ENCODE results near the gene SEPTIN11.

SEPTIN11 gene

DNA sequence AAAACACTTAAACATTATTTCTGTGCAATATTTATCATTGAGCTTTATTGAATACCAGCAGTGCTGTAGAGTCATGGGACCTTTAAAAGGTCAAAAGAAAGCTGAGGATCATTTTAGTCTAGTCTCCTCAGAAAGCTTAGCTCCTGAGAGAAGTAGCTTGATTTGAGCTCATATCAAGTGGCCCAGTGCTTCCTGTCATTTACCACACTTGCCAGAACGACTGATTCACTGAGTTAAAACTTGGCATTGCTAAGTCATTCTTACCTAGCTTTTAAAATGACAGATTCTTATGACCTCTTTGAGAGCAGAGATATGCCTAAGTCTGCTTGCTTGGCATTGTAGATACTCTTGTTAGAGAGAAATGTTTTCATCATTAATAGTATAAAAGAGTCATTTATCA lies 15.2 kb downstream of the SEPTIN11 start:
- Histone ChIP-seq H3K4me1 (ENCODE audit: control insufficient read depth, insufficient read depth, low read length) (no peaks in the 10 kb centered on the region), H3K9me3 (ENCODE audit: control insufficient read depth in 2 of 2, low read length in 2 of 2) (no peaks in the 10 kb centered on the region), H3K9ac (ENCODE audit: low read length in 2 of 2) (no peak overlapping the region), H3K27ac (ENCODE audit: low read length) (no peak overlapping the region), H3K4me3 (ENCODE audit: low read length in 2 of 2) (no peak overlapping the region), H3K27me3 (ENCODE audit: control insufficient read depth in 1 of 2, insufficient read depth in 2 of 2, low read length in 2 of 2) (no peaks in the 10 kb centered on the region), H3K36me3 (ENCODE audit: control insufficient read depth in 2 of 2, insufficient read depth in 2 of 2, low read length in 2 of 2) (no peaks in the 10 kb centered on the region)

- H3K4me1 ChIP-seq (ENCODE audit: control insufficient read depth, insufficient read depth, low read length), result no peaks in the 10 kb centered on the region
- no peaks in the 10 kb centered on the region for H3K9me3 ChIP-seq (ENCODE audit: control insufficient read depth in 2 of 2, low read length in 2 of 2)
- H3K9ac ChIP-seq (ENCODE audit: low read length in 2 of 2), result no peak overlapping the region
- no peak overlapping the region for H3K4me3 ChIP-seq (ENCODE audit: low read length in 2 of 2)
- no peak overlapping the region for H3K27ac ChIP-seq (ENCODE audit: low read length)
- no peaks in the 10 kb centered on the region for H3K36me3 ChIP-seq (ENCODE audit: control insufficient read depth in 2 of 2, insufficient read depth in 2 of 2, low read length in 2 of 2)
- H3K27me3 ChIP-seq (ENCODE audit: control insufficient read depth in 1 of 2, insufficient read depth in 2 of 2, low read length in 2 of 2), result no peaks in the 10 kb centered on the region
Measured at GRCh38 chr4:76965866-76966579, 16.5 kb downstream of the SEPTIN11 start.

- no peak overlapping the region for H3K9ac ChIP-seq (ENCODE audit: low read length in 2 of 2)
- no peaks in the 10 kb centered on the region for H3K36me3 ChIP-seq (ENCODE audit: control insufficient read depth in 2 of 2, insufficient read depth in 2 of 2, low read length in 2 of 2)
- H3K27ac ChIP-seq (ENCODE audit: low read length), result no peak overlapping the region
- no peaks in the 10 kb centered on the region for H3K4me1 ChIP-seq (ENCODE audit: control insufficient read depth, insufficient read depth, low read length)
- H3K27me3 ChIP-seq (ENCODE audit: control insufficient read depth in 1 of 2, insufficient read depth in 2 of 2, low read length in 2 of 2), result no peaks in the 10 kb centered on the region
- no peak overlapping the region for H3K4me3 ChIP-seq (ENCODE audit: low read length in 2 of 2)
- no peaks in the 10 kb centered on the region for H3K9me3 ChIP-seq (ENCODE audit: control insufficient read depth in 2 of 2, low read length in 2 of 2)
Measured at GRCh38 chr4:76968937-76969336, 19.4 kb downstream of the SEPTIN11 start.

DNA sequence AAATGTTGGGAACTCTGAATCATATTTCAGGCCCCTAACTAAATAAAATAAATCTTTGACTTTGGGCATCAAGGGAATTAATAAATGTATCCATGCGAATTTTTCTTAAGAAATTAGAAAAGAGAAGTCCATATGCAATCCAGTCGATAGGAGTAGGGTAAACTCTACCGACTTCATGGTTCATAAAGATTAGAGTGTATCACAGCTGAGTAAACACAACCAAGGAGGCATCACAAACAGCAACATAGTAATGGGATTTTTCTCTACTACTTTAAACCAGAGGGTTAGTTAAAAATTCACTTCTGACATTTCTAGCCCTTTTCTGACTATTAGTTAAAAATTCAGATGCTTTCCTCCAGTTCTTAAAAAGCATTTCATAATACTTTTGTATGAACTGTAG lies 19.9 kb downstream of the SEPTIN11 start:
- Histone ChIP-seq H3K4me1 (ENCODE audit: control insufficient read depth, insufficient read depth, low read length) (no peaks in the 10 kb centered on the region), H3K36me3 (ENCODE audit: control insufficient read depth in 2 of 2, insufficient read depth in 2 of 2, low read length in 2 of 2) (peaks cover 0 to 3% of the 10 kb centered on the region in 2 donors), H3K9ac (ENCODE audit: low read length in 2 of 2) (no peak overlapping the region), H3K9me3 (ENCODE audit: control insufficient read depth in 2 of 2, low read length in 2 of 2) (no peaks in the 10 kb centered on the region), H3K27ac (ENCODE audit: low read length) (no peak overlapping the region), H3K4me3 (ENCODE audit: low read length in 2 of 2) (no peak overlapping the region), H3K27me3 (ENCODE audit: control insufficient read depth in 1 of 2, insufficient read depth in 2 of 2, low read length in 2 of 2) (no peaks in the 10 kb centered on the region)

DNA sequence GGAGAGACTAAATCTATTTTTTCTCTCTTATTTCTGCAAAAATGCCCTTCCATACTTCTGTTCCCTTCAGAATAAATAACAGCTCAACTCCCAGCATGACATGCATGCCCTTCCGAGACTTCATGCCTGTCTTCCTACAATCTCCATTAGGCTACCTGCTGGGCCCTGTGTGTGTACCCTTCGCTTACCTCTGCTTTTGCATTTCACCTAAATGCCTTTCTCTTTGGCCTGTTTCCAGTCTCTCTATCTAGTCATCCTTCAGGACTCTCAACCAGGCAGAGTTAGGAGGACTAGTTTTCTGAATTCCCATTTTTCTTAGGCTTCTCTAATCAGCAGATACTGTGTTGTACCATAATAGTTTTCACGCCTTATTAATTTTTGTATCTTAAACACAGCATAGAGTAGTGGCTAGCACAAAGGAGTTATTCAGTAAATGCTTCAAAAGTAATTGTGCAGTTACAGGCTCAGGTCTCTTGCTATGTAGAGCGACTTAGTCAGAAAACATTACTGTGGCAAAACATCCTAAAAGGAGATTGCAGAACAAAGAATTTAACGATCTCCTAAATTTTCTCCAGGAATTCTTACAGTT lies 20.5 kb downstream of the SEPTIN11 start:
- Histone ChIP-seq H3K27me3 (ENCODE audit: control insufficient read depth in 1 of 2, insufficient read depth in 2 of 2, low read length in 2 of 2) (no peaks in the 10 kb centered on the region), H3K27ac (ENCODE audit: low read length) (no peak overlapping the region), H3K4me1 (ENCODE audit: control insufficient read depth, insufficient read depth, low read length) (peaks cover 2% of the 10 kb centered on the region), H3K4me3 (ENCODE audit: low read length in 2 of 2) (no peak overlapping the region), H3K9me3 (ENCODE audit: control insufficient read depth in 2 of 2, low read length in 2 of 2) (no peaks in the 10 kb centered on the region), H3K9ac (ENCODE audit: low read length in 2 of 2) (no peak overlapping the region), H3K36me3 (ENCODE audit: control insufficient read depth in 2 of 2, insufficient read depth in 2 of 2, low read length in 2 of 2) (peaks cover 0 to 3% of the 10 kb centered on the region in 2 donors)

- Histone ChIP-seq H3K4me3 (ENCODE audit: low read length in 2 of 2) (no peak overlapping the region), H3K4me1 (ENCODE audit: control insufficient read depth, insufficient read depth, low read length) (peaks cover 2% of the 10 kb centered on the region), H3K9me3 (ENCODE audit: control insufficient read depth in 2 of 2, low read length in 2 of 2) (no peaks in the 10 kb centered on the region), H3K9ac (ENCODE audit: low read length in 2 of 2) (no peak overlapping the region), H3K27me3 (ENCODE audit: control insufficient read depth in 1 of 2, insufficient read depth in 2 of 2, low read length in 2 of 2) (no peaks in the 10 kb centered on the region), H3K27ac (ENCODE audit: low read length) (no peak overlapping the region), H3K36me3 (ENCODE audit: control insufficient read depth in 2 of 2, insufficient read depth in 2 of 2, low read length in 2 of 2) (peaks cover 0 to 3% of the 10 kb centered on the region in 2 donors)
Measured at GRCh38 chr4:76972306-76972705, 22.8 kb downstream of the SEPTIN11 start.

DNA sequence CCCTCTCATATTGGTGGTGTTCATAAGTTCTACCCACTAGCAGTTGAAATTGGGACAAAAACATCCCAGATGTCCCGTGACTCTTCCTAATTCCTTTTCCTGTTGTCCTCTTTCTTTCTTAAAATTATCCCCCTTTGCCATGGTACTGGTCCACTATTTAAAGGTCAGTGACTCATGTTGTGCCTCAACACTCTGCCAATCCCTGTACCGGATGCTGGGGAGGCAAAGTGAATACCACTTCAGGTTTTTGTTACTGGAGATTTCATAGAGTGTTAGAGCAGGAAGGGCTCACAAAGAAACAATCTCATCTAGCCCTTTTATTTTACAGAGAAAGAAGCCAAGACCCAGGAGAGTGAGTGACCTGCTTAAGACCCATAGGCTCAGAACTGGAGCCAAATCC lies 24.6 kb downstream of the SEPTIN11 start:
- no peak overlapping the region for H3K9ac ChIP-seq (ENCODE audit: low read length in 2 of 2)
- peaks cover 0 to 3% of the 10 kb centered on the region in 2 donors for H3K36me3 ChIP-seq (ENCODE audit: control insufficient read depth in 2 of 2, insufficient read depth in 2 of 2, low read length in 2 of 2)
- no peaks in the 10 kb centered on the region for H3K27me3 ChIP-seq (ENCODE audit: control insufficient read depth in 1 of 2, insufficient read depth in 2 of 2, low read length in 2 of 2)
- no peaks in the 10 kb centered on the region for H3K9me3 ChIP-seq (ENCODE audit: control insufficient read depth in 2 of 2, low read length in 2 of 2)
- H3K4me1 ChIP-seq (ENCODE audit: control insufficient read depth, insufficient read depth, low read length), result peaks cover 2% of the 10 kb centered on the region
- no peak overlapping the region for H3K4me3 ChIP-seq (ENCODE audit: low read length in 2 of 2)
- H3K27ac ChIP-seq (ENCODE audit: low read length), result no peak overlapping the region

DNA sequence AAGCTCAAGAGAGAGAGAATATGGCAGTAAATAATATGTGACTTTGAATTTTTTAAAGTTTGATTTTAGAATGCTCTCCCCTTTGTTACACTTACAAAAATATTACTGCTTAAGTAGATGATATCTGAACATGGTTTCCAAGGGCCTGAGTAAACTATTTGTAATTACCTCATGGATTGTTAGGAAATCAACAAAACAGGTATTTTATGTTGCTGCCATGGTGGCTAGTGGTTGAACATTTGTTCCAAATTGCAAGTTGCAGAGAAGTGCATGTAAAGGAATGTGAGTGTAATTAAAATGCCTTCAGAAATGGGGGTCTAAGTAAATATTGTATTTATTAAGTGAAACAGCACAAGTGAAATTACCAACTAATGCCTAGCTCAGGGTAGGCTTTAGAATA lies 27.6 kb downstream of the SEPTIN11 start:
- no peak overlapping the region for H3K4me3 ChIP-seq (ENCODE audit: low read length in 2 of 2)
- H3K4me1 ChIP-seq (ENCODE audit: control insufficient read depth, insufficient read depth, low read length), result peaks cover 2% of the 10 kb centered on the region
- no peaks in the 10 kb centered on the region for H3K27me3 ChIP-seq (ENCODE audit: control insufficient read depth in 1 of 2, insufficient read depth in 2 of 2, low read length in 2 of 2)
- H3K9me3 ChIP-seq (ENCODE audit: control insufficient read depth in 2 of 2, low read length in 2 of 2), result no peaks in the 10 kb centered on the region
- H3K27ac ChIP-seq (ENCODE audit: low read length), result no peak overlapping the region
- H3K36me3 ChIP-seq (ENCODE audit: control insufficient read depth in 2 of 2, insufficient read depth in 2 of 2, low read length in 2 of 2), result peaks cover 0 to 3% of the 10 kb centered on the region in 2 donors
- no peak overlapping the region for H3K9ac ChIP-seq (ENCODE audit: low read length in 2 of 2)

GRCh38 chr4:76977736-76978350 lies 28.3 kb downstream of the SEPTIN11 start:
- no peaks in the 10 kb centered on the region for H3K27me3 ChIP-seq (ENCODE audit: control insufficient read depth in 1 of 2, insufficient read depth in 2 of 2, low read length in 2 of 2)
- H3K4me1 ChIP-seq (ENCODE audit: control insufficient read depth, insufficient read depth, low read length), result peaks cover 3% of the 10 kb centered on the region
- no peak overlapping the region for H3K4me3 ChIP-seq (ENCODE audit: low read length in 2 of 2)
- H3K9ac ChIP-seq (ENCODE audit: low read length in 2 of 2), result no peak overlapping the region
- peaks cover 0 to 3% of the 10 kb centered on the region in 2 donors for H3K36me3 ChIP-seq (ENCODE audit: control insufficient read depth in 2 of 2, insufficient read depth in 2 of 2, low read length in 2 of 2)
- no peaks in the 10 kb centered on the region for H3K9me3 ChIP-seq (ENCODE audit: control insufficient read depth in 2 of 2, low read length in 2 of 2)
- H3K27ac ChIP-seq (ENCODE audit: low read length), result no peak overlapping the region

DNA sequence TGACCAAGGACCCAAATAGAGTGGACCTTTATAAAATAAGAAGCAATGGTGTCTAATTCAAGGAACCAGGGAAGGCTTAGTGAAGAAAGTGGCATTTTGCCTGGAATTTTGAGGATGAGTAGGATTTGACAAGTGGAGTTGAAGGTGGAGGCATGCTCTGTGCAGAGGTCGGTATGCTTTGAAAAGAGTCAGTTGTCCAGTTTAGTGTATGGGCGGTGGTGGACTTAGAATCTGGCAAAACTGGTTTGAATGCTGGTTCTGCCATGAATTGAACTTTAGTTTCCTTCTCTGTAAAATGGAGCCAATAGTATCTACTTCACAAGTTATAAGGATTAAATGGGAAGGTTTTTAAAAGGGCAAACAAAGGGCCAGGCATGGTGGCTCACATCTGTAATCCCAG lies 29.7 kb downstream of the SEPTIN11 start:
- peaks cover 7% of the 10 kb centered on the region for H3K4me1 ChIP-seq (ENCODE audit: control insufficient read depth, insufficient read depth, low read length)
- no peak overlapping the region for H3K9ac ChIP-seq (ENCODE audit: low read length in 2 of 2)

DNA sequence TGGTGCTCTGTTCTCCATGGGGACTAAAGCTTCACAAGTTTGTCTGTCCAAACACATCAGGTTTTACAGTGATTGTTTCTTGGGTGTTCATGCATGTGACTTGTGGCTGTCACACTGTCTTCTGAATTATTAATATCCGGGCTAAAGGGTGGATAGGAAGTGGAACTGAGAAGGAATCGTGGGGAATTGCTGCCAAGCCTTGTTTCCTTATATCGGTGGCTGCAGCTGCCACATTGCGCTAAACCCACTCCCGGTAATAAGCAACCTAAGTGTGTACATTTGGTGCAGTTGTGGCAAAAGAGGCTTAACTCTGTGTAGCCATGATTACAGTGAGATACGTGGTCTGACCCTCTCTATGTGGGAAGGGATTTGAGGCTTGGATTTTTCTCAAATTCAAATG lies 30.7 kb downstream of the SEPTIN11 start:
- H3K4me1 ChIP-seq (ENCODE audit: control insufficient read depth, insufficient read depth, low read length), result peaks cover 7% of the 10 kb centered on the region
- no peaks in the 10 kb centered on the region for H3K9me3 ChIP-seq (ENCODE audit: control insufficient read depth in 2 of 2, low read length in 2 of 2)
- H3K4me3 ChIP-seq (ENCODE audit: low read length in 2 of 2), result no peak overlapping the region
- H3K27ac ChIP-seq (ENCODE audit: low read length), result no peak overlapping the region
- H3K27me3 ChIP-seq (ENCODE audit: control insufficient read depth in 1 of 2, insufficient read depth in 2 of 2, low read length in 2 of 2), result no peaks in the 10 kb centered on the region
- no peak overlapping the region for H3K9ac ChIP-seq (ENCODE audit: low read length in 2 of 2)
- no peaks in the 10 kb centered on the region for H3K36me3 ChIP-seq (ENCODE audit: control insufficient read depth in 2 of 2, insufficient read depth in 2 of 2, low read length in 2 of 2)

More for the DNA sequence above, 29.7 kb downstream of the SEPTIN11 start:
- H3K9me3 ChIP-seq (ENCODE audit: control insufficient read depth in 2 of 2, low read length in 2 of 2), result no peaks in the 10 kb centered on the region
- H3K4me3 ChIP-seq (ENCODE audit: low read length in 2 of 2), result no peak overlapping the region
- H3K27me3 ChIP-seq (ENCODE audit: control insufficient read depth in 1 of 2, insufficient read depth in 2 of 2, low read length in 2 of 2), result no peaks in the 10 kb centered on the region
- peaks cover 0 to 3% of the 10 kb centered on the region in 2 donors for H3K36me3 ChIP-seq (ENCODE audit: control insufficient read depth in 2 of 2, insufficient read depth in 2 of 2, low read length in 2 of 2)
- H3K27ac ChIP-seq (ENCODE audit: low read length), result no peak overlapping the region
